MM.1S (cell line): ENCODE results near the gene HMHB1.

Source experiments
- DNase-seq: peaks from one replicate; pipeline ENCODE4 v3.0.0-alpha.2; 2015
- H2AFZ ChIP-seq: fragments of 300-600 bp; sonication (generic); 2 replicates; pipeline ENCODE4 v1.6.0; 2016; ENCODE audit warnings: antibody characterized with exemption, low read length
- H3F3A ChIP-seq: fragments of 300-600 bp; sonication (generic); 2 replicates; pipeline ENCODE4 v1.6.1; 2016; ENCODE audit warnings: mild to moderate bottlenecking, antibody characterized with exemption, low read length, moderate library complexity, mixed read lengths; ENCODE audit not compliant: insufficient read depth
- H3K27ac ChIP-seq: fragments of 300-600 bp; sonication (generic); 2 replicates; pipeline ENCODE4 v1.5.1; 2016; ENCODE audit warnings: mild to moderate bottlenecking, low read length
- H3K27me3 ChIP-seq: fragments of 300-600 bp; sonication (generic); replicated peaks from 2 replicates; pipeline ENCODE4 v1.6.0; 2016; ENCODE audit warnings: low read length; ENCODE audit not compliant: insufficient read depth
- H3K36me3 ChIP-seq: fragments of 300-600 bp; sonication (generic); replicated peaks from 2 replicates; pipeline ENCODE4 v1.6.1; 2016; ENCODE audit warnings: mild to moderate bottlenecking, low read length, mixed read lengths; ENCODE audit not compliant: insufficient read depth
- H3K4me1 ChIP-seq: fragments of 300-600 bp; sonication (generic); 2 replicates; pipeline ENCODE4 v1.6.1; 2016; ENCODE audit warnings: low read length, mixed read lengths
- H3K4me2 ChIP-seq: fragments of 300-600 bp; sonication (generic); 2 replicates; pipeline ENCODE4 v1.6.0; 2016; ENCODE audit warnings: low read depth, low read length
- H3K4me3 ChIP-seq: fragments of 300-600 bp; sonication (generic); 2 replicates; pipeline ENCODE4 v1.5.1; 2016; ENCODE audit warnings: low read length, mixed read lengths
- H3K79me2 ChIP-seq: fragments of 300-600 bp; sonication (generic); 2 replicates; pipeline ENCODE4 v1.6.1; 2016; ENCODE audit warnings: mixed run types, low read length, mixed read lengths
- H3K9ac ChIP-seq: fragments of 300-600 bp; sonication (generic); 2 replicates; pipeline ENCODE4 v1.6.1; 2016; ENCODE audit warnings: low read length, mixed read lengths
- H3K9me2 ChIP-seq: fragments of 300-600 bp; sonication (generic); replicated peaks from 2 replicates; pipeline ENCODE4 v1.6.1; 2016; ENCODE audit warnings: mild to moderate bottlenecking, low read length, mixed read lengths; ENCODE audit not compliant: insufficient read depth
- H3K9me3 ChIP-seq: fragments of 300-600 bp; sonication (generic); replicated peaks from 2 replicates; pipeline ENCODE4 v1.6.1; 2016; ENCODE audit warnings: mild to moderate bottlenecking, low read length, mixed read lengths; ENCODE audit not compliant: insufficient read depth
- H4K20me1 ChIP-seq: fragments of 300-600 bp; sonication (generic); 2 replicates; pipeline ENCODE4 v1.6.1; 2016; ENCODE audit warnings: mild to moderate bottlenecking, low read length, moderate library complexity, mixed read lengths; ENCODE audit not compliant: insufficient read depth
- CTCF ChIP-seq: fragments of 300-600 bp; sonication (generic); IDR thresholded peaks from 2 replicates; pipeline ENCODE4 v1.5.1; 2016; ENCODE audit warnings: antibody characterized with exemption, low read length, mixed read lengths
- EZH2 ChIP-seq: fragments of 300-600 bp; sonication (generic); optimal IDR thresholded peaks from 2 replicates; pipeline ENCODE3; 2017; ENCODE audit warnings: low read depth, mild to moderate bottlenecking, antibody characterized with exemption, low read length, mixed read lengths
- EZH2phosphoT487 ChIP-seq: fragments of 300-600 bp; sonication (generic); IDR thresholded peaks from 2 replicates; pipeline ENCODE4 v1.6.1; 2018; ENCODE audit warnings: antibody characterized with exemption, low read length

The HMHB1 gene

GRCh38 chr5:143796753-143797152 is 15.2 kb upstream of the HMHB1 start:
- no peaks in the 10 kb centered on the region for H3K9me2 ChIP-seq
- H4K20me1 ChIP-seq: no peaks in the 10 kb centered on the region
- TF ChIP-seq EZH2: no peak
- TF ChIP-seq EZH2phosphoT487: no peak
- no peak for TF ChIP-seq CTCF
- no peaks in the 10 kb centered on the region for H3F3A ChIP-seq
- no peak overlapping the region for H2AFZ ChIP-seq
- H3K79me2 ChIP-seq: no peaks in the 10 kb centered on the region
- H3K27me3 ChIP-seq: no peaks in the 10 kb centered on the region
- peaks cover 6% of the 10 kb centered on the region; the same call in 1 of the 2 replicates for H3K4me1 ChIP-seq
- no peak for DNase-seq
- no peak overlapping the region for H3K4me3 ChIP-seq
- H3K27ac ChIP-seq: no peak overlapping the region
- H3K9me3 ChIP-seq: no peaks in the 10 kb centered on the region
- no peaks in the 10 kb centered on the region for H3K36me3 ChIP-seq
- no peak overlapping the region for H3K9ac ChIP-seq
- H3K4me2 ChIP-seq: no peak overlapping the region

- no peak overlapping the region for H2AFZ ChIP-seq
- TF ChIP-seq EZH2phosphoT487 (no peak), EZH2 (no peak), CTCF (no peak)
Measured at GRCh38 chr5:143800715-143801114, 11.2 kb upstream of the HMHB1 start.

GRCh38 chr5:143801252-143801939 is 10.6 kb upstream of the HMHB1 start:
- Histone ChIP-seq H3K9me2 (no peaks in the 10 kb centered on the region), H3K4me1 (no peaks in the 10 kb centered on the region), H3K4me2 (no peak overlapping the region), H3K9ac (no peak overlapping the region), H3K79me2 (no peaks in the 10 kb centered on the region), H3F3A (no peaks in the 10 kb centered on the region), H3K27ac (no peak overlapping the region), H3K36me3 (no peaks in the 10 kb centered on the region), H3K27me3 (no peaks in the 10 kb centered on the region), H3K9me3 (no peaks in the 10 kb centered on the region), H2AFZ (no peak overlapping the region), H3K4me3 (no peak overlapping the region), H4K20me1 (no peaks in the 10 kb centered on the region)
- no peak for DNase-seq
- no peak for TF ChIP-seq EZH2
- TF ChIP-seq CTCF: no peak
- no peak for TF ChIP-seq EZH2phosphoT487

More at GRCh38 chr5:143800715-143801114, 11.2 kb upstream of the HMHB1 start:
- Histone ChIP-seq H3K9me3 (no peaks in the 10 kb centered on the region), H3K4me2 (no peak overlapping the region), H3K9ac (no peak overlapping the region), H4K20me1 (no peaks in the 10 kb centered on the region), H3K4me3 (no peak overlapping the region), H3F3A (no peaks in the 10 kb centered on the region), H3K27me3 (no peaks in the 10 kb centered on the region), H3K4me1 (no peaks in the 10 kb centered on the region), H3K36me3 (no peaks in the 10 kb centered on the region), H3K79me2 (no peaks in the 10 kb centered on the region), H3K9me2 (no peaks in the 10 kb centered on the region), H3K27ac (no peak overlapping the region)
- DNase-seq: no peak
